H1 (cell line): ENCODE results near the gene ADK. TPM values are rescaled to one million over a fixed set of nuclear protein-coding genes. Genes with fewer than 3 reads are reported as not detected.
A peak's percentile ranks its signal among the peaks of the same experiment; 100 is the strongest.

Experiments
- CEBPB ChIP-seq: IDR thresholded peaks from 2 replicates; pipeline ENCODE4 v1.6.1; 2012; ENCODE audit warnings: low read depth, low read length
- CTBP2 ChIP-seq: IDR thresholded peaks from 2 replicates; pipeline ENCODE4 v1.7.0; 2011; ENCODE audit warnings: borderline replicate concordance, mild to moderate bottlenecking, moderate library complexity, mixed read lengths, low read length; ENCODE audit not compliant: insufficient read depth, insufficient read length
- JUND ChIP-seq: IDR thresholded peaks from 2 replicates; pipeline ENCODE4 v1.6.1; 2011; ENCODE audit warnings: mild to moderate bottlenecking, improper control_type of control experiment, low read length
- PHF8 ChIP-seq: fragments of 200-600 bp; sonication (generic); conservative IDR thresholded peaks from 2 replicates; pipeline ENCODE4 v1.7.1; 2012; ENCODE audit warnings: low read depth, mild to moderate bottlenecking, inconsistent platforms, low read length, moderate library complexity
- POLR2AphosphoS5 ChIP-seq: IDR thresholded peaks from 2 replicates; pipeline ENCODE4 v1.6.1; 2011; ENCODE audit warnings: low read depth, low read length
- POU5F1 ChIP-seq: IDR thresholded peaks from 2 replicates; pipeline ENCODE4 v1.6.1; 2011; ENCODE audit warnings: low read depth, mild to moderate bottlenecking, low read length, moderate library complexity
- RBBP5 ChIP-seq: IDR thresholded peaks from 2 replicates; pipeline ENCODE4 v1.7.1; 2012; ENCODE audit warnings: low read depth, mild to moderate bottlenecking, inconsistent platforms, low read length, moderate library complexity, borderline replicate concordance
- SIN3A ChIP-seq, 2 experiments: IDR thresholded peaks in 1 of 2; conservative IDR thresholded peaks in 1 of 2; 2 replicates each; pipeline ENCODE4 v1.6.1; 2011 to 2012; ENCODE audit warnings: low read length in 2 of 2, improper control_type of control experiment in 1 of 2, low read depth in 1 of 2, mild to moderate bottlenecking in 1 of 2
- TBP ChIP-seq: IDR thresholded peaks from 2 replicates; pipeline ENCODE4 v1.6.1; 2011; ENCODE audit warnings: low read depth, low read length, improper control_type of control experiment
- polyA plus RNA-seq, 7 experiments: library from polyadenylated mRNA; depleted of rRNA in 3 of 7; stranded (reverse) in 5 of 7; unstranded in 2 of 7; fragments of >200 nt in 5 of 7; fragments of 200-250 nt in 2 of 7; gene quantifications; 1 replicate in 5 of 7; 2 replicates in 1 of 7; 4 replicates in 1 of 7; pipeline versions ENCODE4 v1.2.1 to v1.2.3, GENCODE V29; 2011 to 2013; ENCODE audit warnings: missing spikeins in 2 of 7, mixed read lengths in 2 of 7
- total RNA-seq: library from RNA; stranded (reverse); fragmentation: NEBNext Ultra II Directional; extraction: Animal tissue kit (Norgen Biotek cat#: 25700); gene quantifications from 2 replicates; pipeline ENCODE4 v1.2.1, GENCODE V29; 2021
- TF ChIP-seq, protein P1 (sequence below), 3 experiments: IDR thresholded peaks; 1 replicate in 2 of 3; 2 replicates in 1 of 3; pipeline versions ENCODE4 v1.5.1 to v1.6.1; 2011; ENCODE audit warnings: low read length in 3 of 3, mild to moderate bottlenecking in 3 of 3, inconsistent platforms in 2 of 3, low read depth in 1 of 3, moderate library complexity in 1 of 3; ENCODE audit not compliant: insufficient read depth in 1 of 3; ENCODE audit errors: control extremely low read depth in 1 of 3
- TF ChIP-seq, protein P2 (sequence below): IDR thresholded peaks from 2 replicates; pipeline ENCODE4 v1.6.1; 2011; ENCODE audit warnings: low read depth, mild to moderate bottlenecking, low read length; ENCODE audit not compliant: insufficient read depth

The ADK gene
- total and polyA plus RNA-seq, 2 of the 8 experiments (the other 6 are each of a cell fraction or from before 2014, with no cell fraction given), result 12.3 to 42.4 TPM

DNA sequence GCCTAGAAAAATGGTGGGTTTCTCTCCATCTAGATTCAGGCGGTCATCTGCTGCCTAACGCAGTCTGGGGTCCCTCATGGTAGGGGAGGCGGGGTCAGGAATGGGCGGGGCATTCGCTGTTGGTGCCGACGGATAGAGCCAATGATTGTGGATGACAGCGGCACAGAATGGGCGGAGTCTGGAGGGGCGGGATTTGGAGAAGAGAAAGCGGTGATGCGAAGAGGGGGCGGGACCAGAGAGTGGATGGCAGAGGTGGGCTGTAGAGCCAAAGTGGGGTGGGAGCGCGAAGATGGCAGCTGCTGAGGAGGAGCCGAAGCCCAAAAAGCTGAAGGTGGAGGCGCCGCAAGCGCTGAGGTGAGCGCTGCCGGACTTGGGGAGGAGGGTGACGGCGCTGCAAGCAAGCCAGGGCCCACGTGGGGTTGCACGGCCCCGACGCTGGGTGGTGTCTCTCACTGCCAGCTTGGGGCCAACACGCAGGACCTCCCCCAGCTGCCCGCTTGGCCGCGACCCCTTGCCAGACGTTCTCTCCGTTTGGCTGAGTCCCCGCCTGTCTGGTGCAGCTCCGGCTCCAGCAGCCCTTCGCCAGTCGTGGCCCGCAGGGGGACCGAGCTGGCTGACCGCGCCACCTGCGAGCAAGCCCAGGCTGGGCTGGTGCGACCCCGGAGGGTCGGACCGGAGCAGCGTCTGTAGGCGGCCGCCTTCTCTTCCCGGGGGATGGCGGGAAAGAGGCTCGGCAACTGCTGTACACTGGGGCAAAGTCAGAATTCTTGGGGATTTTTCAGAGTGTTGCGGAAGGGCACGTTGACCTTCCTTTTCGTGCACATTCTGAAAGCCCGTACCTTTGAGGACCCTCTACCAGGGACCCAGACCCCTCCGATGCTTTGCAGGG is at the start of gene ADK (continued):
- TF ChIP-seq SIN3A (conservative IDR thresholded peaks at IDR 0.05 in 1 of 2, IDR thresholded peaks at IDR 0.05 in 1 of 2; ENCODE audit: low read depth in 1 of 2, low read length in 2 of 2), result peak in 1 of 2 experiments; percentile 88; a peak in 2 of 4 replicates
- TF ChIP-seq, protein P1, sequence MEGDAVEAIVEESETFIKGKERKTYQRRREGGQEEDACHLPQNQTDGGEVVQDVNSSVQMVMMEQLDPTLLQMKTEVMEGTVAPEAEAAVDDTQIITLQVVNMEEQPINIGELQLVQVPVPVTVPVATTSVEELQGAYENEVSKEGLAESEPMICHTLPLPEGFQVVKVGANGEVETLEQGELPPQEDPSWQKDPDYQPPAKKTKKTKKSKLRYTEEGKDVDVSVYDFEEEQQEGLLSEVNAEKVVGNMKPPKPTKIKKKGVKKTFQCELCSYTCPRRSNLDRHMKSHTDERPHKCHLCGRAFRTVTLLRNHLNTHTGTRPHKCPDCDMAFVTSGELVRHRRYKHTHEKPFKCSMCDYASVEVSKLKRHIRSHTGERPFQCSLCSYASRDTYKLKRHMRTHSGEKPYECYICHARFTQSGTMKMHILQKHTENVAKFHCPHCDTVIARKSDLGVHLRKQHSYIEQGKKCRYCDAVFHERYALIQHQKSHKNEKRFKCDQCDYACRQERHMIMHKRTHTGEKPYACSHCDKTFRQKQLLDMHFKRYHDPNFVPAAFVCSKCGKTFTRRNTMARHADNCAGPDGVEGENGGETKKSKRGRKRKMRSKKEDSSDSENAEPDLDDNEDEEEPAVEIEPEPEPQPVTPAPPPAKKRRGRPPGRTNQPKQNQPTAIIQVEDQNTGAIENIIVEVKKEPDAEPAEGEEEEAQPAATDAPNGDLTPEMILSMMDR (IDR thresholded peaks at IDR 0.05; ENCODE audit: control extremely low read depth in 1 of 3, insufficient read depth in 1 of 3, low read depth in 1 of 3, low read length in 3 of 3), result peak in 2 of 3 experiments; percentile 35 to 47; a peak in 3 of 4 replicates
- TF ChIP-seq, protein P2, sequence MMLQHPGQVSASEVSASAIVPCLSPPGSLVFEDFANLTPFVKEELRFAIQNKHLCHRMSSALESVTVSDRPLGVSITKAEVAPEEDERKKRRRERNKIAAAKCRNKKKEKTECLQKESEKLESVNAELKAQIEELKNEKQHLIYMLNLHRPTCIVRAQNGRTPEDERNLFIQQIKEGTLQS, result no peak
- TF ChIP-seq POLR2AphosphoS5, result peak; percentile 90
- no peak for TF ChIP-seq POU5F1
- no peak for TF ChIP-seq CEBPB
- peak; percentile 76 for TF ChIP-seq TBP
- TF ChIP-seq PHF8, result peak; percentile 82
- peak; percentile 3; the same call in 1 of the 2 replicates for TF ChIP-seq JUND
- no peak for TF ChIP-seq CTBP2
- no peak for TF ChIP-seq RBBP5
